ENCODE results near the gene TGFBI. TPM values are rescaled to one million over a fixed set of nuclear protein-coding genes. Genes with fewer than 3 reads are reported as not detected.

Gene TGFBI
- total RNA-seq, 1 experiment from 2014 or later: 142 TPM

DNA sequence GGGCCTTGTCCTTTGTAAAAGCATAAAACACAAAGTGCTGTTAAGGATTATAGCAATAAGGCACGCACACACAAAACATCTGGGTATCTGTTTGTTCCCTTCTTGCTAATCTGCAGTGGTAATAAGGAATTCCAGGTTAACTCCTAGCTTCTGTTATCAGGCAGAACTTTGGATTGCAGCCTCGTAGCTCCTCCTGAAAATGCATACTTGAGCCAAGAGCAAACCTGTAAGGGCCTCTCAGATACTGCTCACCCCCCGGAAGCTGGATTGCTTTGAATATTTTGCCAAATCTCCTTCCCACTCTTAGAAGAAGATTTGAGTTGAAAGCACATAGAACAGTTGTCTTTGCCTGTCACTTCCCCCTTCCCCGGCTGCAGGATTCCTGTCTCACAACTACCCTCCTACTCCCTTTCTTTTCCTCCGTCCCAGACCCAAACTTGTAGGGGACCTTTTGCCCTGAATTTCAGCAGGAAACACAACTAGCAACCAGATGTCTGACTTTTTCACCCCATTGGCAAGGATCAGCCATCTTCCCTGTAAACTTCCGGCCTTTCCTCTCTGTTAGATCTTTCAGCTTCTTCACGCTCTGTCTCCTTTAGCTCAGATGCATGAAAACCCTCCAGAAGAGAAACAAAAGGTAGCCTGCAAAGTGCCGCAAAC, 75.6 kb downstream of the TGFBI start:
- intact Hi-C loops (cut with micrococcal nuclease; ENCODE audit: unreplicated experiment): loop anchor here (1.0 to 5.0 kb wide), 6 partner anchors 14 to 70 kb away; partner anchors contain the start of gene SMAD5
- Mint-ChIP-seq H3K4me1 (ENCODE audit: low read depth, unreplicated experiment) (peaks cover 46% of the 10 kb centered on the region), H3K27ac (ENCODE audit: unreplicated experiment) (peak overlapping the region; percentile 87), H3K4me3 (ENCODE audit: unreplicated experiment) (peak overlapping the region; percentile 37), H3K9me3 (ENCODE audit: unreplicated experiment) (no peaks in the 10 kb centered on the region), H3K36me3 (ENCODE audit: insufficient read depth, unreplicated experiment) (no peaks in the 10 kb centered on the region), H3K27me3 (ENCODE audit: insufficient read depth, unreplicated experiment) (no peaks in the 10 kb centered on the region)
- CTCF ChIA-PET: interaction anchor here (0.6 to 1.2 kb wide), 6 partner anchors 9 to 39 kb away, joined by 3 to 4 read pairs (median 4); no protein-coding TSS in a partner anchor
- H3K4me1 ChIP-seq: peaks cover 98% of the 10 kb centered on the region
- TF ChIP-seq, protein P1, sequence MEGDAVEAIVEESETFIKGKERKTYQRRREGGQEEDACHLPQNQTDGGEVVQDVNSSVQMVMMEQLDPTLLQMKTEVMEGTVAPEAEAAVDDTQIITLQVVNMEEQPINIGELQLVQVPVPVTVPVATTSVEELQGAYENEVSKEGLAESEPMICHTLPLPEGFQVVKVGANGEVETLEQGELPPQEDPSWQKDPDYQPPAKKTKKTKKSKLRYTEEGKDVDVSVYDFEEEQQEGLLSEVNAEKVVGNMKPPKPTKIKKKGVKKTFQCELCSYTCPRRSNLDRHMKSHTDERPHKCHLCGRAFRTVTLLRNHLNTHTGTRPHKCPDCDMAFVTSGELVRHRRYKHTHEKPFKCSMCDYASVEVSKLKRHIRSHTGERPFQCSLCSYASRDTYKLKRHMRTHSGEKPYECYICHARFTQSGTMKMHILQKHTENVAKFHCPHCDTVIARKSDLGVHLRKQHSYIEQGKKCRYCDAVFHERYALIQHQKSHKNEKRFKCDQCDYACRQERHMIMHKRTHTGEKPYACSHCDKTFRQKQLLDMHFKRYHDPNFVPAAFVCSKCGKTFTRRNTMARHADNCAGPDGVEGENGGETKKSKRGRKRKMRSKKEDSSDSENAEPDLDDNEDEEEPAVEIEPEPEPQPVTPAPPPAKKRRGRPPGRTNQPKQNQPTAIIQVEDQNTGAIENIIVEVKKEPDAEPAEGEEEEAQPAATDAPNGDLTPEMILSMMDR (IDR thresholded peaks at IDR 0.05; ENCODE audit: insufficient read depth in 1 of 2, low read depth in 1 of 2, low read length in 1 of 2, severe bottlenecking in 1 of 2, unreplicated experiment in 1 of 2): no peak
- H3K9me3 ChIP-seq: no peaks in the 10 kb centered on the region
- POLR2A ChIA-PET: interaction anchor here (0.6 to 2.6 kb wide), 4 partner anchors 14 to 46 kb away, joined by 3 to 13 read pairs (median 8); partner anchors contain the start of gene SMAD5
- H3K27me3 ChIP-seq (replicated peaks; ENCODE audit: control insufficient read depth, insufficient read depth, low read length): no peaks in the 10 kb centered on the region
- H3K36me3 ChIP-seq (ENCODE audit: control insufficient read depth, insufficient read depth, low read length): no peaks in the 10 kb centered on the region
- no TSS peak for BruUV-seq (replicated peaks)
- H3K4me3 ChIP-seq (ENCODE audit: low read depth, low read length): no peak overlapping the region
- peak; percentile 79 to 90 for DNase-seq

DNA sequence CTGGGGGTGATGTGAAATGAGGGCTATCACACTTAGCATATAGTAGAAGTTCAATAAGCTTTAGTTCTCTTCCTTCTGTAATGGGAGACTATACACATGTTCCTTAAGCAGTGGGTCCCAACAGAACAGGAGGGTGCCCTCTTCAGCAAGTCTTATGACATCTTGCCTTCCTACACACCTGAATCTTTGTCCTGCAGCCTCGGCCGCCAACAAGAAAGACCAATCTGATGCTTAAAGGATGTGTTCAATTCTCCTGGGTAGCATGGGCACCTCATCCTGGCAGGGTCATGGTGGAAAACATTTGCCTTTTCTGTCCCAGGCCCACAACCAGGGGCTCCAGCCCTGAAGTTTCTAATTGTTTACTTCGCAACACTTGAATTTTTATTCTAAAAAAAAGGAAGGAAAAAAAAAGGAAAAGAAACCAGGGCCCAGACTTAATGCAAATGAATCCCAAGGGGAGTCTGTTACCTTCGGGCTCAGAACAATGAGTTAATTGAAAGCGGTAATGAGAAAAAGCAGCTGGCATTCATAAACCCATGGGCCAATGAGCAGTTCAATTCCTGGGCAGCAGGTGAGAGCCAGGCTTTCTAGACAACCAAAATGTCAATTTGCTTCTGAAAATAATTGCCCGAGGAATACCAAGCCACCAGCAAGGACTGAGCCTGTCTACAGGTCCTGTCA, 77.7 kb downstream of the TGFBI start:
- H3K4me1 Mint-ChIP-seq (ENCODE audit: low read depth, unreplicated experiment): peaks cover 34% of the 10 kb centered on the region
- Histone ChIP-seq H3K4me3 (ENCODE audit: low read depth, low read length) (no peak overlapping the region), H3K36me3 (ENCODE audit: control insufficient read depth, insufficient read depth, low read length) (no peaks in the 10 kb centered on the region), H3K27me3 (replicated peaks; ENCODE audit: control insufficient read depth, insufficient read depth, low read length) (no peaks in the 10 kb centered on the region), H3K9me3 (no peaks in the 10 kb centered on the region), H3K4me1 (peaks cover 89% of the 10 kb centered on the region)
- H3K27ac Mint-ChIP-seq (ENCODE audit: unreplicated experiment): peak overlapping the region; percentile 87
- POLR2A ChIA-PET: no interaction called here
- TSS peak; percentile 49 for BruUV-seq (replicated peaks)
- no peak for DNase-seq
- H3K9me3 Mint-ChIP-seq (ENCODE audit: unreplicated experiment): no peaks in the 10 kb centered on the region
- intact Hi-C loops (cut with micrococcal nuclease; ENCODE audit: unreplicated experiment): no loop called here
- TF ChIP-seq, protein P1 (IDR thresholded peaks at IDR 0.05; ENCODE audit: insufficient read depth in 1 of 2, low read depth in 1 of 2, low read length in 1 of 2, severe bottlenecking in 1 of 2, unreplicated experiment in 1 of 2): no peak
- H3K4me3 Mint-ChIP-seq (ENCODE audit: unreplicated experiment): no peak overlapping the region
- no peaks in the 10 kb centered on the region for H3K36me3 Mint-ChIP-seq (ENCODE audit: insufficient read depth, unreplicated experiment)
- CTCF ChIA-PET: no interaction called here
- H3K27me3 Mint-ChIP-seq (ENCODE audit: insufficient read depth, unreplicated experiment): no peaks in the 10 kb centered on the region

DNA sequence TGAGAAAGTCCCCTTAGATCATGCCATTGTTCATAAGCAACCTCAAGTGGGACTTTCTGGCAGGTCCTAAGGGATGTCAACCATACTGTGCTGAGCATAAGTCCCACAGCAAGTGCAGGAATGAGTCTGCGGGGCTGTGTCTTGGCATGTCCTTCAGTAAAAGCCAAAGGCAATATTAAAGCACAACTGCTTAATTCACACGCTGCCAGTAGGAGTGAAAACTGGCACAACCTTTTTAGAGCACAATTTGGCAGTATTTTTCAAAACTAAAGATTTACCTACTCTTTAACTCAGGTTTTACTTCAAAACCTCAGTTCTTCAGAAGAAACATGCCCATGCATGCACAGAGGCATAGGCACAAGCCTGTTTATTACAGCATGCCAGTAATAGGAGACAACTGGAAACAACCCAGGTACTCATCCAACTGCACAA, 79.4 kb downstream of the TGFBI start:
- peaks cover 32% of the 10 kb centered on the region for H3K4me1 Mint-ChIP-seq (ENCODE audit: low read depth, unreplicated experiment)
- H3K9me3 Mint-ChIP-seq (ENCODE audit: unreplicated experiment): no peaks in the 10 kb centered on the region
- H3K27ac Mint-ChIP-seq (ENCODE audit: unreplicated experiment): no peak overlapping the region
- H3K36me3 ChIP-seq (ENCODE audit: control insufficient read depth, insufficient read depth, low read length): no peaks in the 10 kb centered on the region
- TF ChIP-seq, protein P1 (IDR thresholded peaks at IDR 0.05; ENCODE audit: insufficient read depth in 1 of 2, low read depth in 1 of 2, low read length in 1 of 2, severe bottlenecking in 1 of 2, unreplicated experiment in 1 of 2): no peak
- no peaks in the 10 kb centered on the region for H3K27me3 Mint-ChIP-seq (ENCODE audit: insufficient read depth, unreplicated experiment)
- ChIA-PET CTCF (interaction anchor here (2.6 kb wide), 1 partner anchor 10 kb away, joined by 7 read pairs; no protein-coding TSS in a partner anchor), POLR2A (no interaction called here)
- intact Hi-C loops (cut with micrococcal nuclease; ENCODE audit: unreplicated experiment): no loop called here
- no peak overlapping the region for H3K4me3 ChIP-seq (ENCODE audit: low read depth, low read length)
- BruUV-seq (replicated peaks): no TSS peak
- no peaks in the 10 kb centered on the region for H3K36me3 Mint-ChIP-seq (ENCODE audit: insufficient read depth, unreplicated experiment)
- no peak for DNase-seq
- peaks cover 80% of the 10 kb centered on the region for H3K4me1 ChIP-seq
- peaks cover 5% of the 10 kb centered on the region; the same call in 1 of the 2 replicates for H3K9me3 ChIP-seq
- H3K4me3 Mint-ChIP-seq (ENCODE audit: unreplicated experiment): no peak overlapping the region
- H3K27me3 ChIP-seq (replicated peaks; ENCODE audit: control insufficient read depth, insufficient read depth, low read length): no peaks in the 10 kb centered on the region
